Loucy (cell line): ENCODE measurements around the gene NRF1.

Experiments
- H2AFZ ChIP-seq: fragments of 200-600 bp; sonication (generic); 2 replicates; pipeline ENCODE4 v1.6.0; 2016; ENCODE audit warnings: antibody characterized with exemption, mild to moderate bottlenecking, low read length, moderate library complexity
- H3F3A ChIP-seq: fragments of 200-600 bp; 2 replicates; pipeline ENCODE4 v1.6.0; 2016; ENCODE audit warnings: antibody characterized with exemption, low read depth, mild to moderate bottlenecking
- H3K27me3 ChIP-seq: fragments of 200-600 bp; sonication (generic); 2 replicates; pipeline ENCODE4 v1.6.1; 2014; ENCODE audit warnings: low read length, mild to moderate bottlenecking; ENCODE audit not compliant: insufficient read depth, poor library complexity, severe bottlenecking
- H3K36me3 ChIP-seq: fragments of 200-600 bp; sonication (generic); 2 replicates; pipeline ENCODE4 v1.6.1; 2016; ENCODE audit warnings: low read length; ENCODE audit not compliant: insufficient read depth
- H3K4me1 ChIP-seq: fragments of 200-600 bp; sonication (generic); 2 replicates; pipeline ENCODE4 v1.5.1; 2014; ENCODE audit warnings: low read length, mild to moderate bottlenecking; ENCODE audit not compliant: insufficient read depth, poor library complexity, severe bottlenecking
- H3K4me2 ChIP-seq: fragments of 200-600 bp; sonication (generic); 2 replicates; pipeline ENCODE4 v1.6.0; 2014; ENCODE audit warnings: antibody characterized with exemption, low read length, low read depth, mild to moderate bottlenecking; ENCODE audit not compliant: poor library complexity, severe bottlenecking
- H3K4me3 ChIP-seq: fragments of 200-600 bp; sonication (generic); 2 replicates; pipeline ENCODE4 v1.5.1; 2014; ENCODE audit warnings: low read length, mild to moderate bottlenecking, mixed read lengths; ENCODE audit not compliant: poor library complexity, severe bottlenecking
- H3K79me2 ChIP-seq: fragments of 200-600 bp; sonication (generic); 2 replicates; pipeline ENCODE4 v1.6.1; 2014; ENCODE audit warnings: low read length; ENCODE audit not compliant: insufficient read depth
- H3K9ac ChIP-seq: fragments of 200-600 bp; sonication (generic); 2 replicates; pipeline ENCODE4 v1.6.0; 2014; ENCODE audit warnings: mild to moderate bottlenecking, low read depth, low read length, moderate library complexity; ENCODE audit not compliant: poor library complexity, severe bottlenecking
- H3K9me2 ChIP-seq: fragments of 200-600 bp; sonication (generic); replicated peaks from 2 replicates; pipeline ENCODE4 v1.6.1; 2016; ENCODE audit warnings: low read depth, low read length, mixed read lengths
- H3K9me3 ChIP-seq: fragments of 200-600 bp; sonication (generic); 2 replicates; pipeline ENCODE4 v1.6.1; 2014; ENCODE audit warnings: mild to moderate bottlenecking, antibody characterized with exemption, low read length, low read depth; ENCODE audit not compliant: insufficient read depth
- H4K20me1 ChIP-seq: fragments of 200-600 bp; sonication (generic); 2 replicates; pipeline ENCODE4 v1.6.0; 2014; ENCODE audit warnings: antibody characterized with exemption, low read length, mild to moderate bottlenecking; ENCODE audit not compliant: insufficient read depth, poor library complexity, severe bottlenecking
- CTCF ChIP-seq: fragments of 200-600 bp; sonication (generic); conservative IDR thresholded peaks from 2 replicates; pipeline ENCODE4 v1.5.1; 2014; ENCODE audit warnings: mild to moderate bottlenecking, antibody characterized with exemption, low read length
- EZH2phosphoT487 ChIP-seq: fragments of 200-600 bp; IDR thresholded peaks from 2 replicates; pipeline ENCODE4 v1.6.1; 2018; ENCODE audit warnings: antibody characterized with exemption, mild to moderate bottlenecking, moderate library complexity, borderline replicate concordance

Gene NRF1

DNA sequence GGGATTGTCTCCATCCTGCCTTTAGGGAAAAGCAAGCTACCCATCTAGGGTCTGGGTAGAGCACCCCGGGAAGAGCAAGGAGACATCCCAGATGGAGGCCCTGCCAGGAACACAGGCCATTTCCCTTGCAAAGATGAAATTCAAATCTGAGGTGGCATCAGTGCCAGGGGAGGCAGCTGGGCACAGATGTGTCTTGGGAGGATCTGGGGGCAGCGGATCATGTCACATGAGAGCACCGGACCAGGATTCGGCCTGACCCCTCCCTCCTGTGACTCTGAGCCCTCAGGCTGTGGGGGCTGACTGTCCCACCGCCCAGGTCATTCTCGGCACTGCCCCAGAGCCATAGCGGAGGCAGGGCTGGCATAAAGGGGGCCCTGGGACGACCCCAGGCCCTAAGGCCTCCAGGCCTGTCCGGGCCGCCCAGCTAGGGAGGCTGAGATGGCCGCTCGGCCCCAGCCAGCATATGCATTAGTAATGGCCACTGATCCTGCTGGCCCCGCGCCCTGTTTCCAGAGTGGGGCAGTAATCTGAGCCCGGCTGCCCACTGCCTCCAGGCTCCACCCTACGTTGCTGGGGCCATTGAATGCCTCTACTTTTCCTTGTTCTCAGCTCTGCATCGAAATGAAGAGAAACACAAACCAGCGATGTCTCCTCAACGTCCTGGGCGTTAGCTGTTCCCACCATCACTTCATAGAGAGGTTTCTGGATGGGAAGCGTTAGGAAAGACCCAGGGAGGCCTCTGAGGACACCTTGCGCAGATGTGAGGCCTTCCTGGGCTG is 192.8 kb downstream of the NRF1 start:
- no peaks in the 10 kb centered on the region for H3K79me2 ChIP-seq
- no peaks in the 10 kb centered on the region for H3F3A ChIP-seq
- H3K27me3 ChIP-seq, result no peaks in the 10 kb centered on the region
- no peaks in the 10 kb centered on the region for H3K4me1 ChIP-seq
- H3K4me2 ChIP-seq, result no peak overlapping the region
- no peaks in the 10 kb centered on the region for H4K20me1 ChIP-seq
- no peaks in the 10 kb centered on the region for H3K36me3 ChIP-seq
- no peak overlapping the region for H2AFZ ChIP-seq
- no peaks in the 10 kb centered on the region for H3K9me3 ChIP-seq
- H3K9me2 ChIP-seq, result no peaks in the 10 kb centered on the region
- H3K4me3 ChIP-seq, result no peak overlapping the region
- no peak overlapping the region for H3K9ac ChIP-seq
- no peak for TF ChIP-seq EZH2phosphoT487
- TF ChIP-seq CTCF, result no peak

DNA sequence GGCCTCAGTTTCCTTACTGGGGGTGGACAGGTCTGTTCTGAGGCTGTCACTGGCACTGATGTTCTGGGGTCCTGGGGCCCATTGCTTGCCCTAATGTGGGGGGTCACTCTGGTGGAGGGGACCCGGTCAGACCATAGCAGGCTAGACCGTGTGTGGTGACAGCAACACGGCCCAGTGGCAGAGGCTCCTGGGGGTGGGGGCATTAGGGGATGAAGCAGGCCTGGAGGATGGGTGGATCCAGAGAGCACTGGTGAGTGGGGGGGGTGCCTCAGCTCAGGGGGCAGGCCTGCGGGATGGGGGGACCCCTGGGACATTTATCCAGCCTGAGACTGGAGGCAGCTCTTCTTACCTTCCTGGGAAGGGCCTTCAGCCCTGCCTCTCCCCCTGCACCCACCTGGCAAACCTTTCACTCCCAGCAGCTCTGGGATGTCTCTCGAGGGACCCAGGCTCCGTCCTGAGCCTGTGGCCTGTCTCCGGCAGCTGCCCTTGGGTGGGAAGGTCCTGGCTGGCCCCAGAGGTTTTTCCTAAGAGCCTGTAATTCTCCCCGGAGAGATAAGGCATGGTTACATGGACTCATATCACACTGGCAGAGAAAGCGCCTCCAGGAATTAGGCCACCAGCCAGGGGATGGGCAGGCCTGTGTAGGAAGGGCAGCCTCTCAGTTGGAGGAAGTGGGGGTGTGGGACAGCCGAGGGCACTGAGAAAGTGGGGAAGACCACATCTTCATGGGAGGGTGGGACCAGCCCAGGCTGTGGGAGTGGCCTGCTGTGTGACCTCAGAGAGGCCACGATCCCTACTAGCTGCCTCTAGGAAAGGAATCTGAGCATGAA is 193.6 kb downstream of the NRF1 start:
- Histone ChIP-seq H3K4me2 (no peak overlapping the region), H3K9me3 (no peaks in the 10 kb centered on the region), H3F3A (no peaks in the 10 kb centered on the region), H3K4me1 (no peaks in the 10 kb centered on the region), H3K9me2 (no peaks in the 10 kb centered on the region), H2AFZ (no peak overlapping the region), H3K36me3 (no peaks in the 10 kb centered on the region), H3K9ac (no peak overlapping the region), H3K27me3 (no peaks in the 10 kb centered on the region), H4K20me1 (no peaks in the 10 kb centered on the region), H3K79me2 (no peaks in the 10 kb centered on the region), H3K4me3 (no peak overlapping the region)
- TF ChIP-seq EZH2phosphoT487 (no peak), CTCF (no peak)
